Measurements from ENCODE around the gene OAS1.
A peak's percentile ranks its signal among the peaks of the same experiment; 100 is the strongest.
"Not testable (repeated sequence)": the region's sequence is repeated elsewhere in the genome, so short reads cannot be mapped to it uniquely, and the experiment has no call there.

The OAS1 gene

DNA sequence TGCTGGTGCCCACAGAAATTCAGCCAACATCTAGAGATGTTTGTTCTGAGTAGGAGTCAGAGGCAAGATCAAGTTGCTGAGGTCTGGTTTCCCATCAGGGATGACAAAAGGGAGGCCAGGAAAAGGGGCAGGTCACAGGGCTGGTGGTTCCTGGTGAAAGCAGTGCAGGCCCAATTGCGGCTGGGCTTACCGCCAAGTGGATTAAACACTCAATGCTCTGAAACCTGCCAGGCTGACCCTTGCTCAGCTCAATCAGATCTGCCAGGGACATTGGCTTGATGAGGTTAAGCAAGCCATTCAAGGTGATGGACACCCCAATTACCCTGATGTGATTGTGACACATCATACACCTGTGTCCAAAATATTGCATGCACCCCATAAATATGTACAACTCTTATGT is 5.5 kb upstream of the OAS1 start:
- DNase-seq, result no peak

- DNase-seq, result no peak
These were observed 2.2 kb upstream of the OAS1 start for GRCh38 chr12:112904571-112904970.

GRCh38 chr12:112905451-112906089 is 1.2 kb upstream of the OAS1 start:
- no peak for DNase-seq

- no peak for DNase-seq
These were observed 824 bp downstream of the OAS1 start for GRCh38 chr12:112907415-112908157.

- peak; percentile 15 for DNase-seq
These were observed 1.8 kb downstream of the OAS1 start for GRCh38 chr12:112908548-112908947.

DNA sequence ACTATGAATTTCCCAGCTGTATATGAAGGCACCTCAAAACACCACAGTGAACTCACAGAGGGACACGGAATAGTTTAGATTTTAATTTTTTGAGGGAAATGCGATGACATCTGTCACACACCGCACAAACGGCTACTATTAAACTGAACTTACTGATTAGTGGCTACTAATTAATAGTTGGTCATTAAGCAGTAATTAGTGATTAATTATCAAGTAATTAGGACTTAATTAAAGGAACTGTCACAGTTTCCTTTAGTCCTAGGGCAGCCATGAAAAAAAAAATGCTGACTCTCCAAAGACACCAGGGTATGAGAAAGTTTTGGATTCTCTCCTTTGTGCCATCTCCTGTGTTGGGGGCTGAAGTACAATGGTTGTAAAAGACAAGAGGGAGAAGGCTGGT is 2.9 kb downstream of the OAS1 start:
- DNase-seq, result no peak

DNA sequence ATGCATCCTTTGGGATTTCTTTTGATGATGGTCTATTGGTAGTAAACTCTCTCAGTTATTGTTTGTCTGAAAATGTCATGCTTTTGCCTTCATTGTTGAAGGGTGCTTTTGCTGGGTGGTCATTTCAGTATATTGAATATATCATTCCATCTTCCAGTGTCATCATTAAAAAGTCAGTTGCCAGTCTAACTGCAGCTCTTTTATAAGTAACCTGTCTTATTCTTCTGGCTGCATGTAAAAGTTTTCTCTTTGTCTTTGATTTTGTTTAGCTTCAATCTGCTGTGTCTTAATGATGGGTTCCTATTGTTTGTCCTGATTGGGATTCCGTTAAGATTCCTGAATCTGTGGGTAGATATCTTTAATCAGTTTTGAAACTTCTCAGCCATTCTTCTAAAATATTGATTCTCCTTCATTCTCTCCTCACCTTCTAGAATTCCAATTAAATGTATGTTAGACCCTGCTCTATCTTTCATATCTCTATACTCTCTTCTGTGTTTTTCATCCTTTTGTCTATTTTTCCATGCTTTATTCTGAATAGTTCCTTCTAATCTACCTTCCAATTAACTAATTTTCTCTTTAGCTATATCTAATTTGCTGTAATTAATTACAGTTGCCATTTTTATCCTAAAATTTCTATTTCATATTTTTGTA is 6.4 kb downstream of the OAS1 start:
- DNase-seq, result no peak

GRCh38 chr12:112913888-112914287 is 7.1 kb downstream of the OAS1 start:
- DNase-seq, result not testable (repeated sequence)

- DNase-seq, result no peak
These were observed 9.5 kb downstream of the OAS1 start for GRCh38 chr12:112916270-112916669.

DNA sequence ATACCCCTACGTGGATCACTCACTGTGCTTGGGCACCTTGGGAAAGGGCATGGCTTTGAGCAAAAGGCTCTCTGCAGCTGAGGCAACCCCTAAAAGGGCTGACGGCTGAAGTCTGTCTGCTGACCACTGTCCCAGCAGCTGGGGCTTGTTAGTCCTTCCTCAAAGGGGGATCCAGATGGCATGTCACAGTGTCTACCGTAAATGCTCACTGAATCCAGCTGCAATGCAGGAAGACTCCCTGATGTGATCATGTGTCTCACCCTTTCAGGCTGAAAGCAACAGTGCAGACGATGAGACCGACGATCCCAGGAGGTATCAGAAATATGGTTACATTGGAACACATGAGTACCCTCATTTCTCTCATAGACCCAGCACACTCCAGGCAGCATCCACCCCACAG is 12.4 kb downstream of the OAS1 start:
- no peak for DNase-seq

DNA sequence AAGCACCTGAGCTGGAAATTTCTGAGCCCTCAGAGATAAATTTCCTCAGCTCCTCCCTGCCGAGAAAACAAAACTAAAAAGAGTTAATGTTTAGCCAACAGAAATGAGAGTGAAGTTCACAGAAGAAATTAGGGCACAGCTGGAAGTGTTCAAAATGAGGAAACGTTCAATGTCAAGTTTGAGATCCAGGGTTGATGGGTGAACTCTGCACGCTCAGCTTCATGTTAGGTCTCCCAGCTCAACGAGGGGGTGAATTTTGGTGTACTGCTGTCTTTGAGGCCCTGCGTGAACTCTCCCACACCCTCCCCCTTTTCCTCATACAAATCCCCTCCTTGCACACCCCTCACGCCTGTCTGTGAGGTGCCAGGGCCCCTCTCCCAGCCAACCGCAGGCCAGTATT is 18.2 kb downstream of the OAS1 start:
- DNase-seq, result no peak

GRCh38 chr12:112926416-112927033 is 19.8 kb downstream of the OAS1 start:
- not testable (repeated sequence) for DNase-seq

DNA sequence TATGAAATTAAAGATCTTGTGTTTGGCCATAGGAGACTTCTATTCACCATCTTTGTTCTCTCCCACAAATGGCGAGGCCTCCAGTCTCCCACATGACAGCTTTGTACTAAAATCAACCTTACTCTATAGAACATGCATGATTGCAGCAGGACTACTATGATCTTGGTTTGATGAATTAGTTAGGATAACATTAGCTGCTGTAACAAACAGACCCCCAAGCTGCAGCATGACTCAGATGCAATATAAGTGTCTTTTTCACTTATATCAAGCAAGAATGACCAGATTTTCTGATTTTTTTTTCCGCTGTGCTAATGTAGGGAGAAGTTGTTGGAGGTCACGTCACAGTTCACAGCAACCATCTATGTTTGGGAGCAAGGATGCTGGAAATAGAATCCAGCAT is 20.7 kb downstream of the OAS1 start:
- no peak for DNase-seq

DNA sequence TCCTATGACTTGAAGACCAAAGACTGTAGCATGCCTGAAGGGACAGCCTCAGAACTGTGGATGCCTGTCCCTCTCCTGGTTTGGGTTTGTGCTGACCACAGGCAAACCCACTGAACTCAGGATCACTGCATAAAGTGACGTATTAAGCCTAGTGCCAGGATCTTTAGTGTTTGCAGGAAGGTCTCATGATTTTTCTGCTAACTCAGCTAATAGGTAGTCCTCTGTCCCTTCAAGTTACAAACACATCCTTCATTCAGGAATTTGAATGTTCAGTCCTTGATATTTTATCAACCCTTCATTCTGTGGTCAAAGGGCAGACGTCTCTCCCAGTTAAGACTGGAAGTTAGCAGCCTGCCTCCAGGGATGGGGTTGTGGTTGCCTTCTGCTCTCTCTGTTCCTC is 21.2 kb downstream of the OAS1 start:
- DNase-seq, result no peak

DNA sequence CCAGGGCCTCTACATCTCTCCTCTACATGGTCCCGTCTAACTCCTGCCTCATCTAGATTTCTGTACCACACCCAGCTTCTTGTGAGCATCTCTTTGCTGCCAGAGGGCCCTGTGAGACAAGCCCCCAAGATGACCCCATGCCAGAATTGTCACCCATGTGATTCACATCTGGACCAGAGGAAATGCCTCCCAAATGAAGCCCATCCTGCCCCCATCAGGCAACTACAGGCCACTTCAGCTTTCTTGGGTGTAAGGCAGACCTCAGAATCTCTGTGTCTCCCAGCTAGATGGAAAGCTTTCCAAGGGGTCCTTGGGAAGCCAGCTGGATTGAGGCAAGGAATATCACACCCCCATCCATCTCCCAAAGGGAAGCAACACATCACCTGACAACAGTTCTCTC is 22.2 kb downstream of the OAS1 start:
- DNase-seq, result no peak

GRCh38 chr12:112929715-112930114 is 23.0 kb downstream of the OAS1 start:
- DNase-seq, result no peak

DNA sequence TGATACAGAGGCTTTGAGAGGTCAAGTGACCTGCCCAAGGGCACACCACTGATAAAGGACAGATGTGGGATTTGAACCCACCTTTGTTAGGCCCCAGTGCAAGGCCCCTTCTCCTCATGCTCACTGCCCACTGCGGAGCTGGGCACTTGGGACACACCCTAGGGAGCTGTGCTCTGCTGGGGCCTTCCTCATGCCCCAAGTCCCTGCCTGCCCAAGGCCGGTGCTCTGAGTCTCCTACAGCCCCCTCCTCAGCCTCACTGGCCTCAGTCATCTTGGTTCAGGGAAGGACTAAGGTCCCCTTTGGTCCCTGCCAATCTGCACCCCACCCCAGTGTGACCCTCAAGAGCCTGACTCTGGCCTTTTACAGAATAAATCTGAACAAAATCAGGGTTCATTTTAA is 23.6 kb downstream of the OAS1 start:
- DNase-seq, result no peak

DNA sequence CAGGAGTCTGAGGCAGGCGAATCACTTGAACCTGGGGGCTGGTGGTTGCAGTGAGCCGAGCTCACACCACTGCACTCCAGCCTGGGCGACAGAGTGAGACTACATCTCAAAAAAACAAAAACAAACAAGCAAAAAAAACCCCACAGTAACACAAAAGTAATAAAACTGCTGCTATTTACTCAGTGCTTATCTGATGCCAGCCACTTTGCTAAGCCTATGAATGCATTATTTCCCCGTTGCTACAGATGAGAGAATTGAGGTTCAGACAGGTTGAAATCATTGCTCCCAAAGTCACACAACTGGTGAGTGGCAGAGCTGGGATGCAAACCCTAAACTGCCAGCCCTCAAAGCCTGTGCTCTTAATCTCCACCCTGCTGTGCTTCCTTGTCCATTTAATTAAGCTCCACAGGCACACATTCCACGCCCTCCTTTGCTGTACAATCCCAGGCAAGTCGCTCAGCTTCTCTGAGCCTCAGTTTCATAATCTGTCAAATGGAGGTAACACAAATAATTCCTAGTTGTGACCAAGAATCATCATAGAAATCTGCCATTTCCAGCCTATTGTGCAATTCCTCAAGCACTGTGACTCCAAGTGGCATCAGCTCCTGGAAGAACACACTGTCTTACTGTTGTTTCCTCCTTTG is 25.8 kb downstream of the OAS1 start:
- DNase-seq, result no peak

DNA sequence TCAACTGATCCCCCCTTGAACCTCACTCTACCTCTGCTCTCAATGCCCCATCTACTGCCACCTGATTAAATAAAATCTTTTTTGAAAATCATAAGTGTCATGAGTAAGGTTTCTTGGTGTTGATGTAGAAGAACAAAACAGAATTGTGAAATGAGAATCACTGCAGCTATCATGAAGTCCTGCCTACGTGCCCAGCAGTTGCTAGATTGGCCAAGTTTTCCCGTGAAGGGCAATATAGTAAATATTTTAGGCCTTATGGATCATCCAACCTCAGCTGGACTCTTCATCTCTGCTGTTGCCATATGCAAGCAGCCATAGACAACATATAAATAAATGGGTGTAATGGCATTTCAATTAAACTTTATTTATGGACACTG is 26.4 kb downstream of the OAS1 start:
- no peak for DNase-seq

GRCh38 chr12:112936264-112936663 is 29.5 kb downstream of the OAS1 start:
- DNase-seq, result no peak

- no peak for DNase-seq
These were observed 30.2 kb downstream of the OAS1 start for GRCh38 chr12:112936927-112937326.

DNA sequence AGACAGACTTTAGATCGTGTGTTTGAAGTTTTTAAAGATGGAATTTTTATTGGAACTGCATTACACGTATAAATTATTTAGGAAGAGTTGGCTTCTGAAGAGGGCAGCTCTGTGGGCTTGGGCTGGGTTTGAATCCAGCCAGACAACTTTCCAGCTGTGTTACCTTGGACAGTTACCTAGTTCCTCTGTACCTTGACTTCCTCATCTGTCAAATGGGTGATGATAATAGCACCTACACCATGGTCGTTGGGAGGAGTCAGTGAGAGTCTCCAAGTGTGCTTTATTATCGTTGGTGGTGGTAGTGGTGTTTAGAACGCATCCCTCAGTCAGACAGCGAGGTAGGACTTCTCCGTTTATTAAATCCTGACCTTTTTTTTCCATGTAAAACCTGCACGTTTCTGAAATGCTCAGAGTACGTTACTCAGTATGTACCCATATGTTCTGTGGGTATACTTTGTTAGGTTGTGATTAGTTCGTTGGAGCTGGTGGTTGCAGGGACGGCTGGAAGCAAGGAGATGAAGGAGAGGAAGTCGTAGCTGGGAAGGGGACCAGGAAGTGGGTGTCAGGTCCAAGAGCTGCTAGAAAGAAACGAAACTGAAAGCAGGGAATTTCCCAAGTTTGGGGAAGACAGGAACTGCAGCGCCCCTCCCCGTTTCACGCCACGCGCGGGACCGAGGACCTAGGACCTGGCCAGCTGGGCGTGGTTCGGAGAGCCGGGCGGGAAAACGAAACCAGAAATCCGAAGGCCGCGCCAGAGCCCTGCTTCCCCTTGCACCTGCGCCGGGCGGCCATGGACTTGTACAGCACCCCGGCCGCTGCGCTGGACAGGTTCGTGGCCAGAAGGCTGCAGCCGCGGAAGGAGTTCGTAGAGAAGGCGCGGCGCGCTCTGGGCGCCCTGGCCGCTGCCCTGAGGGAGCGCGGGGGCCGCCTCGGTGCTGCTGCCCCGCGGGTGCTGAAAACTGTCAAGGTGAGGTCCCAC is 31.3 kb downstream of the OAS1 start, which contains the start of gene OAS3:
Gene OAS3 (plus strand): TSS at position 734 of the 979 bp plus-strand sequence. CDS start 57 bp downstream, at position 791.
- peak; percentile 61 for DNase-seq

Measured in stimulated activated naive CD4-positive, alpha-beta T cell treated with Interleukin-2 at 50 U/mL for 16 hours (primary cell).